RWPE1 (cell line): ENCODE measurements around the gene SHFL.

Experiments
- CTCF ChIA-PET: fragments of 350-600 bp; sonication (Branson Sonifier 250); formaldehyde crosslinking; extraction: SDS; loops from one replicate; lab custom pipeline; 2021; lab: Yijun Ruan, JAX
- POLR2A ChIA-PET: fragments of 400-600 bp; formaldehyde crosslinking; extraction: SDS; loops from one replicate; lab custom pipeline; 2020; ENCODE audit warnings: antibody characterized with exemption; ENCODE audit not compliant: low non-redundant PET; lab: Yijun Ruan, JAX
- DNase-seq: peaks from one replicate; pipeline ENCODE4 v3.0.0; 2012; ENCODE audit warnings: low spot score
- H3K27ac ChIP-seq: fragments of 450-650 bp; 2 replicates; pipeline ENCODE4 v1.5.1; 2017
- CTCF ChIP-seq: fragments of 450-650 bp; conservative IDR thresholded peaks from 2 replicates; pipeline ENCODE4 v1.5.1; 2017; ENCODE audit warnings: low read depth, mild to moderate bottlenecking

SHFL gene

DNA sequence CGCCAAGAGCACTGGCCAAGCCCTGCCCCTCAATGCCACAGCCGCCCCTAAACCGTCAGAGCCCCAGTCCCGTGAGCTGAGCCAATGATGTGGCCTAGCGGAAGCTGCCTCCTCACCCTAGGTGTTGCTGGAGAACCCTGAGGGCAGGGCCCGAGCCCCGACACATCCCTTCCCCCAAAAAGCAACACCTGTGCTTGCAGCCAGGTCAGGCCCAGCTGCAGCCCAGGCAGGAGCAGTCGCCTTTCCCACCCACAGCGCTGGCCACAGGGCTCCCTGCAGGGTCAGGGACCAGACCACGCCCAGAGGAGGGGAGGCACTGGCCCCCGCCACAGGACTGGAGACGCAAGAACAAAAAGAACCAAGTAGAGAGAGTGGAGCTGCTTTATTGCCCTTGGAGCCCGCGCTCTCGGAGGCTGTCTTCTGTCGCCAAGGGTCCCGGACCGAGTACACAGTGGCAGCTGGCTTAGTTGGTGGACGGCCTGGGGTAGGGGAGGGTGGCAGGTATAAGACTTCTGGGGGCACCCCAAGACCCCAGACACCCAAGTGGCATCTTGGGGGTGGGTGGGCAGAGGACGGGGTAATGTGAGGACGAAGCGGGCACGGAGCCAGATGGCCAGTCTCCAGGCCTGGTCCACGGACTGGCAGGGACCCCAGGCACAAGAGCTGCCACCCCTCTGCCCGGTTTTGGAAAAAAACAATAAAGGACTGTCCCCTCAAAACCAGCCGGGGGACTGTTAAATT, 28.7 kb downstream of the SHFL start:
- POLR2A ChIA-PET = interaction anchor here (0.6 kb wide), 2 partner anchors 15 to 90 kb away, joined by 6 to 15 read pairs; no protein-coding TSS in a partner anchor
- peak overlapping the region; percentile 73 for H3K27ac ChIP-seq
- no peak for DNase-seq
- no peak for TF ChIP-seq CTCF
- CTCF ChIA-PET = no interaction called here

- CTCF ChIA-PET = no interaction called here
- TF ChIP-seq CTCF = no peak
Observed at GRCh38 chr19:10115392-10116084, 29.4 kb downstream of the SHFL start.

DNA sequence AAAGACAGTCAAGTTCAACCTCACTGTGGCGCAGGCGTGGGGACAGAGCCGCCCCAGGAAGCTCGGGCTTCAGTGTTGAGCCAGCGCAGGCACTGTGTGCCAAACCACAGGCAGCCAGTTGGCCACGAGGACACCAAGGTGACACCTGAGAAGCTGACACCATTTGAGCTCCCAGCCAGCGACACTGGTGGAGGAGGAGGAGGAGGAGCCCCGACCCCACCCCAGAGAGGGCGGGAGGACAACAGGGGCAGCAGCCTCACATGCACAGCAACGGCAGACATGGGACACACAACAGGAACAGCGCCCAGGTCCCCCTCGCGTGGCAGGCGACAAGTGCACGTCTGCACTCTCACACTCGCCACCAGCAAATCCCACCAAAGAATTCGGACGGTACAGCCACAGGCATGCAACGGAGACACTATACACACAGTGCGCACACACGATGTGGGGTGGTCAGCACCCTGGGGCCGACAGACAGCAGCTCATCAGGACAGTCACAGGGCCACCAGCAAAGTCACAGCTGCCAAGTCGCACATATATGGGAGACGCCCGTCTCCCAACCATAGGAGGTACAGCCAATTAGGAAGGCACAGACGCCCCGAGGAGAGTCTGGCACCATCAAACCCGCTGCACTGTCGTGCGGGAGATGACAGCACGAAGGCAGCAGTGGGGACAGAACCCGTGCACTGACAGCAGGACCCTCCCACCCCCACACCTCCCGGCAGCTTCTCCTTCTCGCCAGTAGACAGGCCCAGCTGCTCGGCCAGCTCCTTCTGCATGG, 30.2 kb downstream of the SHFL start:
- TF ChIP-seq CTCF = no peak
- no peak for DNase-seq
- POLR2A ChIA-PET = interaction anchor here (0.6 kb wide), 2 partner anchors 119 to 127 kb away, joined by 6 to 9 read pairs; no protein-coding TSS in a partner anchor
- peak overlapping the region; percentile 73 for H3K27ac ChIP-seq
- CTCF ChIA-PET = no interaction called here

More at GRCh38 chr19:10115392-10116084, 29.4 kb downstream of the SHFL start:
- POLR2A ChIA-PET = interaction anchor here (0.5 kb wide), 1 partner anchor 58 kb away, joined by 3 read pairs; no protein-coding TSS in a partner anchor
- peak overlapping the region; percentile 73 for H3K27ac ChIP-seq
- DNase-seq = no peak

DNA sequence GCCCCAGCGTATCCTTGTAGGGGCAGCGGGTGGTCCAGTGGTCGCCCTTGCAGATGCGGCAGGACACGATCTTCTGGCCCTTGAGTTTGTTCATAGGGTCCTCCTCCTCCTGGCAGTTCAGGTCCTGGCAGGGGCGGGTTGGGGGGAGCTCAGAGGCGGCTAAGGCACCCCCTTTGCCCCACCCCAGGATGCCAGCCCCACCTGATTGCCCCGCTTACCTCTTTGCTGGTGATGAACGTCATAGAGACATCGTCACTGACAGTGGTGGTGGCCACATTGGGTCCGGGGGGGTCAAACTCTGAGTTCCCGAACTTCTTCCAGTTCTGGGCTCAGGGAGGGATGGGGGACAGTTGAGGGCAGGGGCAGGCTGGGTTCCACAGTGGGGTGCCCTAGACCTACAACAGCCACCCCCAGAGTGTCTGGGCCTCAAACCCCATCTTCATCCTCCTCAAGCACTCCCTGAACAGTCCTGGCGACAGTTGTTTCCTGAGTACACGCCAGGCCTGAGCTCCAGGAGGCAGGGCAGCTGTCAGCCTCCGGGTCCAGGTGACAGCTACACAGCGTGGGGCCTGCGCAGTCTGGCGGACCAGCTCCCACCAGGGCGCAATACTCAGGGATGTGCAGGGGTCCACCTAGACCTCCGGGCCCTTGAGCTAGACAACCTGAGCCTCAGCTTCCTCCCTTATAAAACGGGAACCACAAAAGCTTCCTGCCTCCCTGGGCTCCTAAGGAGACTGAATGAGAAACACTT, 30.9 kb downstream of the SHFL start:
- H3K27ac ChIP-seq = peak overlapping the region; percentile 73; the same call in 1 of the 2 replicates
- ChIA-PET POLR2A (interaction anchor here (0.6 kb wide), 1 partner anchor 126 kb away, joined by 9 read pairs; no protein-coding TSS in a partner anchor), CTCF (no interaction called here)
- TF ChIP-seq CTCF = no peak
- DNase-seq = no peak

DNA sequence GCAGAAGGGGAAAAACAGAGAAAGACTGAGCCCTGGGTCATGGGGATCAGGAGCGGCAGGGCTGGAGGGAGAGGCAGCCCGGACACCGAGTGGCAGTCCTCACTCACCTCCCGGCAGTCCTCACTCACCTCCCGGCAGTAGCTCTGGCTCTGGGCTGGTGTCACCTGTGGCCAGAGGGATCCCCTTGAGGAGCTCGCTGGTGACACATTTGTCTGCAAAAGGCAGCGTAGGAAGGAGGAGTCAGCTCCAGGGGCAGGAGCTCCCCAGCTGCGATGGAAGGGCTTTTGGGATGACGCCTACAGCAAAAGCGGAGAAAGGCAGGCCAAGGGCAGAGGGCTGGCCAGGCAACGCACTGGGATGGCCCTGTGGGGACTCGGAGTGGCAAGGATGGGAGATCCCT, 32.8 kb downstream of the SHFL start:
- no peak for TF ChIP-seq CTCF
- ChIA-PET POLR2A (no interaction called here), CTCF (interaction anchor here (0.6 kb wide), 1 partner anchor 18 kb away, joined by 3 read pairs; no protein-coding TSS in a partner anchor)
- DNase-seq = no peak
- peak overlapping the region; percentile 81 for H3K27ac ChIP-seq
